Fibroblast of pulmonary artery (primary cell): Measurements from ENCODE around the gene CDC37.

ENCODE experiments used
- DNase-seq: peaks from one replicate; pipeline ENCODE4 v3.0.0-alpha.2; 2010; ENCODE audit warnings: low read depth
- H3K4me3 ChIP-seq: replicated peaks from 2 replicates; pipeline ENCODE4 v1.5.1; 2011; ENCODE audit warnings: low read depth, mild to moderate bottlenecking, control low read depth, low read length, moderate library complexity
- TF ChIP-seq, protein P1 (sequence below): IDR thresholded peaks from 2 replicates; pipeline ENCODE4 v1.5.1; 2011; ENCODE audit warnings: mild to moderate bottlenecking, control low read depth, low read length, inconsistent platforms; ENCODE audit errors: missing control alignments

CDC37 gene

DNA sequence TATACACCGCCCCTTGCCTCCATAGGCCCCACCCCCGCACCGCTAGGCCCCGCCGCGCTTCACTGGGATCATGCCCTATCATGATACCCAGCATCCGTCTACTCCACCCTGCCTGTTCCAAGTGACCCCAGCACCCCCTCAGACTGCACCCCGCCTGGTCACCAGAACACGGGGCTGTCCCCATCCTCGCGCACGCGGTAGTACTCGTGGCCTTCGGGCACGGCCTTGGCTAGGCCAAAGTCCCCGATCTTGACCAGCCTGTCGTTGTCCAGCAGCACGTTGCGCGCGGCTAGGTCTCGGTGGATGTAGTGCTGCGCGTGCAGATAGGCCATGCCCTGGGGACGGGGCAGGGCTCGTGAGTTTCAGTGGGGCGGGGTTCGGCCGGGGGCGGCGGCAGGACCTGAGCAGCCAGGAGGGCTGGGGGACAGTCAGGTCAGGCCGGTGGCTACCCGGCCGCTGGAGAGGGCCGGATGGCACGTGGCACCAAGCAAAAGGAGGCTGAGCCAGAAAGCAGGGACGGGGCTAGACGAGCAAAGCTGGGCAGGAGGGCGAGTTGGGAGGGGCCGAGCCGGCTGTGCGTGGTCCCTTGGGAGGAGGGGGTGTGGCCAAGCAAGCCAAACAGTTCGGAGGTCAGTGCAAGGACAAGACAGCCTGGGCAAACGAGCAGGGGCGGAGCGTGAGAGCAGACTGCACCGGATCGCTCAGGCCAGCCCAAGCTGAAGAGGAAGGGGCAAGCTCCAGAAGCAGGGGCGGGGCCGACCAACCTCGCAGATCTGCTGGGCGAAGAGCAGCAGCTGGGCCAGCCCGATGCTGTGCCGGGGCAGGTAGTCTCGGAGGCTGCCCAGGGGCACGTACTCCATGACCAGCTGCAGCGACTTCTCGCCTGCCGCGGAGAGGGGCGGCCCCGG, 50.3 kb downstream of the CDC37 start:
- no peak overlapping the region for H3K4me3 ChIP-seq
- DNase-seq: no peak
- TF ChIP-seq, protein P1, sequence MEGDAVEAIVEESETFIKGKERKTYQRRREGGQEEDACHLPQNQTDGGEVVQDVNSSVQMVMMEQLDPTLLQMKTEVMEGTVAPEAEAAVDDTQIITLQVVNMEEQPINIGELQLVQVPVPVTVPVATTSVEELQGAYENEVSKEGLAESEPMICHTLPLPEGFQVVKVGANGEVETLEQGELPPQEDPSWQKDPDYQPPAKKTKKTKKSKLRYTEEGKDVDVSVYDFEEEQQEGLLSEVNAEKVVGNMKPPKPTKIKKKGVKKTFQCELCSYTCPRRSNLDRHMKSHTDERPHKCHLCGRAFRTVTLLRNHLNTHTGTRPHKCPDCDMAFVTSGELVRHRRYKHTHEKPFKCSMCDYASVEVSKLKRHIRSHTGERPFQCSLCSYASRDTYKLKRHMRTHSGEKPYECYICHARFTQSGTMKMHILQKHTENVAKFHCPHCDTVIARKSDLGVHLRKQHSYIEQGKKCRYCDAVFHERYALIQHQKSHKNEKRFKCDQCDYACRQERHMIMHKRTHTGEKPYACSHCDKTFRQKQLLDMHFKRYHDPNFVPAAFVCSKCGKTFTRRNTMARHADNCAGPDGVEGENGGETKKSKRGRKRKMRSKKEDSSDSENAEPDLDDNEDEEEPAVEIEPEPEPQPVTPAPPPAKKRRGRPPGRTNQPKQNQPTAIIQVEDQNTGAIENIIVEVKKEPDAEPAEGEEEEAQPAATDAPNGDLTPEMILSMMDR: no peak

DNA sequence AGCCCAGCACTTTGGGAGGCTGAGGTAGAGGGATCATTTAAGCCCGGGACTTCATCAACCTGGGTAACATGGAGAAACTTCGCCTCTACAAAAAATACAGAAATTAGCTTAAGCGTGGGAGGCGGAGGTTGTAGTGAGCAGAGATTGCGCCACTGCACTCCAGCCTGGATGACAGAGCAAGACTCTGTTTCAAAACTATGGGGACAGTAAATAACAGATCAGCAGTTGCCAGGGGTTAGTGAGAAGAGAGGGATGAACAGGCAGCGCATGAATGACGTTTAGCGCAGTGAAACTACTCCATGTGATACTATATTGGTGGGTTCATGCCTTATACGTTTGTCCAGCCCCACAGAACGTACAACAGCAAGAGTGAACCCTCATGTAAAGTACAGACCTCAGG, 56.8 kb downstream of the CDC37 start:
- DNase-seq: peak; percentile 63
- H3K4me3 ChIP-seq: no peak overlapping the region
- TF ChIP-seq, protein P1: no peak

DNA sequence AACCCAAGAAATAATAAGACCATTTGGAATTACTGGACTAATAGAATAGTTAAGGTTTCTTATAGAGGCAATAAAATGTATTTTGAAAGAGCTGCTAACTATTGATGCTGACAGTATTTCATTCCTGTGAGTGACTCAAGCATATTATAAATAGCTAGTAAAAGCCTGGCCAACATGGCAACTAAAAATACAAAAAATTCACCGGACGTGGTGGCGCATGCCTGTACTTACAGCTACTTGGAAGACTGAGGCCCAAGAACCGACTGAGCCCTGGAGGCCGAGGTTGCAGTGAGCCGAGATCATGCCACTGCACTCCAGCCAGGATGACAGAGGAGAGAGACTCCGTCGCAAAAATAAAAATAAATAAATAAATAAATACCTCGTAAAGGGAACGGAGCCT, 58.6 kb downstream of the CDC37 start:
- no peak overlapping the region for H3K4me3 ChIP-seq
- DNase-seq: no peak

DNA sequence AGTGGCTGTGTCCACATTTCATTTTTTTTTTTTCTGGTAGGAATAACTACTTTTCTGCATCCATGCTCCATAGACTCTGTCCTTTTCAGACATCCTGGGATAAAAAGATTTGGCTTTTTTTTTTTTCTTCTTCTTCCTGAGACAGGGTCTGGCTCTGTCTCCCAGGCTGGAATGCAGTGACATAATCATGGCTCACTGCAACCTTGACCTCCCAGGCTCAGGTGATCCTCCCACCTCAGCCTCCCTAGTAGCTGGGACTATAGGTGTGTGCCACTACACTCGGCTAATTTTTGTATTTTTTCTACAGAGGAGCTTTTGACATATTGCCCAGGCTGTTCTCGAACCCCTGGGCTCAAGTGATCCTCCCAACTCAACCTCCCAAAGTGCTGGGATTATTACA, 59.8 kb downstream of the CDC37 start:
- no peak for DNase-seq
- TF ChIP-seq, protein P1: no peak
- no peak overlapping the region for H3K4me3 ChIP-seq

More for the DNA sequence above, 58.6 kb downstream of the CDC37 start:
- TF ChIP-seq, protein P1: no peak
